HL-60/S4 treated with phorbol 12-myristate 13-acetate at 8.2 ng/mL for 4 days and 3 days (cell line): Measurements from ENCODE around the gene AFF1.
"Not testable (repeated sequence)": the region's sequence is repeated elsewhere in the genome, so short reads cannot be mapped to it uniquely, and the experiment has no call there.

ENCODE experiments used
- in situ Hi-C: fragments of 300-500 bp; cut with MboI; formaldehyde crosslinking; loops from 2 replicates; pipeline ENCODE4 v1.15.0; 2022; ENCODE audit warnings: low sequenced_read_pairs

The AFF1 gene

DNA sequence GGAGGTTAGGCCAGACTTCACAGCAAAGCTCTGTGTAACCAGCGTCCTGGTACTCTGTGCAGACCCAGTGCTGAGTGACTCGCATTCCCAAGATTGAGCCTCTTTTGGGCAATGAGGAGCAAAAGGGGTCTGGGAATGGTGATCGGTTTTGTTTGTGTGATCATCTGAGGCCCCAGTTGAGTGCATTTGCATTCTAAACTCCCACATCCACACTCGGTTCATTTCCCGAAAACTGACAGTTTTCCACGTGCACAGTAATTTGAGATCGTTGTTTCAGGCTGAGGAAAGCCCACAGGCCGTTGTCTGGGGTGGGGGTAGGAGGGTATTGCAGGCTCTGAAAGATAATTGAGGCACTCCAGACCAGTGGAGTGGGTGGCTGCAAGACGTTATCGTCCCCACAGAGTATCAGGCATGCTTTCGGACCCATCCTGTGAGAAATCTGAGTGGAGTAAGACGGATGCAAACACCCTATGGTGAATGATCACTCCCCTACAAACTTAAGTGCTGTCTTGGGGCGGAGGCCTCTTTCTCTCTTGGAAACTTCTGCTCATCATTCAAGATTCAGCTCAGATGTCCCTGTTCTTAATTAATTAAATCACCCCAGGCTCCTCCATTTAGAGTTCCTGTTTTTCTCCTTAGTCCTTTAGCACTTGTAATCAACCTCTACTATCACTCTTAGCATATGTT is 96.1 kb downstream of the AFF1 start:
- in situ Hi-C loops = no loop called here

DNA sequence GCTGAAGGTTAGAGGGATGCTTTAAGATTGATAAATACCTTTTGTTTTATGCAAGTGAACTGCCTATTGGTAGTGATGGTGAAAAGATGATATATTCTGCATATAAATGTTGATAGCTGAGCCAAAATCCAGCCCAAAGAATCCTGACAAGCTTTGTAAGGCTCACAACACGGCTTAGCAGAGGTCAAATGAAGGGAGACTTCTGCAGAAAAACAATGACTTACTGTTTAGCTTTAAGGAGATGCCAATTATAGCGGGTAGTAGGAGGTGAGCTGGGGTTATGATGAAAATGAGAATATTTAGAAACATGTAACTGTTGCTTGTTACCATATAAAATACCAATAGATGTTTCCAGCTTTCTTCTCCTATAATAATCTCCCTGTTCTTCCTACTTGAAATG is 97.1 kb downstream of the AFF1 start:
- in situ Hi-C loops = no loop called here

DNA sequence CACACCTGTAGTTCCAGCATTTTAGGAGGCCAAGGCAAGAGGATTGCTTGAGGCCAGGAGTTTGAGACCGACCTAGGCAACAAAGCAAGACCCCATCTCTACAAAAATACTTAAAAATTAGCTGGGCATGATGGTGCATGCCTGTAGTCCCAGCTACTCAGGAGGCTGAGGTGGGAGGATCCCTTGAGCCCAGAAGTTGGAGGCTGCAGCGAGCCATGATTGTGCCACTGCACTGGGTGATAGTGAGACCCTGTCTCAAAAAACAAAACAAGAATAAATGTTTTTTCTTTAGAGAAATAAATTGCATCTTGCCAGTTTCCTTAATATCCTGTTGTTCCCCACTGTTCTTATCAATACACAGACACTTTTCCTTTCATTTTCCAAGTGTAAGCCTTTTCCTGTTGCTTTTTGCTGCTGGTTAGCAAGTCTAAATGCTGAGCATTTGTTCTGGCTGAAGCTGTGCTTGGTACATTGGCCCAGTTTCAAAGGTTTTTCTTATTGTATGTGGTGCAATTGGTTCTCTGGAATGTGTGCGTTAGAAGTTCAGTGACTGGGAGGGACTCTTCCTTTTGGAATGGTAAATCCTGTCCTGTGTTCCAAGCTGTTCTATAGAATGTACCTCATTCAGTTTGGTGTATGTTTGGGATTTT is 98.2 kb downstream of the AFF1 start:
- in situ Hi-C loops = no loop called here

DNA sequence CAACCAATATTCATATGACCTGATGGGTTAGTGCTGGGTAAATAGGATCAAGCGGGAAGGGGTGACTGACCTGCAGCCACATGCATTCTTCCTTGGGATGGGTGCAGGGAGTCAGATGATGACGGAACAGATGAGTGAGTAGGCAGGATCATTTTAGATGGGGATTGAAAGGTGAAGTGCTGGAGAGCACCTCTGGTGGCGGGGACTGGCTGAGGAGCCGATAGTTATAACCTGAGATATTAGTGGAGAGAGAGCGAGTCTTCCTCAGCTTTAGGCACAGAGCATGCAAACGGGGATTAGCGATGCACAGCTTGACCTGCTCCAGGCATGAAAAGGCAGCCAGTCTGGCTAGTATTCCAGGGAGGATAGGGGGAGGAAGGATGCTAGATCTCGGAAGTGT is 99.1 kb downstream of the AFF1 start:
- in situ Hi-C loops = no loop called here

DNA sequence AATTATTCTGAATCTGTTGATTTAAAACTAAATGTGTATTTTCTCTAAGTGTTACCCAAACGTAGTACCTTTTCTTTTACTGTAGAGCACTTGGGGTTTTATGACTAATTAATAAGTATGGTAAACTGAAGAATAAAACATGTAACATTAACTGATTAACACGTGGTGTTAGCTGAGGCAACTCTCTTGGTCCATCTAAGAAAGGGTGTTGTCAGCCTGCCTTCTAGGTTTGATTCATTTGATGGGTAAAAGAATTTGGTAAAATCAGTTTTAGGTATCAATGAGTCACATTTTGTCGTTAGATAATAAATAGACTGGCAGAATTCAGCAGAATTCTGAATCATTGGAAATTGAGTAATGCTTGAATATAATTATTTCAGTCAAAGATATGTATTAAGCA is 99.7 kb downstream of the AFF1 start:
- in situ Hi-C loops = no loop called here

DNA sequence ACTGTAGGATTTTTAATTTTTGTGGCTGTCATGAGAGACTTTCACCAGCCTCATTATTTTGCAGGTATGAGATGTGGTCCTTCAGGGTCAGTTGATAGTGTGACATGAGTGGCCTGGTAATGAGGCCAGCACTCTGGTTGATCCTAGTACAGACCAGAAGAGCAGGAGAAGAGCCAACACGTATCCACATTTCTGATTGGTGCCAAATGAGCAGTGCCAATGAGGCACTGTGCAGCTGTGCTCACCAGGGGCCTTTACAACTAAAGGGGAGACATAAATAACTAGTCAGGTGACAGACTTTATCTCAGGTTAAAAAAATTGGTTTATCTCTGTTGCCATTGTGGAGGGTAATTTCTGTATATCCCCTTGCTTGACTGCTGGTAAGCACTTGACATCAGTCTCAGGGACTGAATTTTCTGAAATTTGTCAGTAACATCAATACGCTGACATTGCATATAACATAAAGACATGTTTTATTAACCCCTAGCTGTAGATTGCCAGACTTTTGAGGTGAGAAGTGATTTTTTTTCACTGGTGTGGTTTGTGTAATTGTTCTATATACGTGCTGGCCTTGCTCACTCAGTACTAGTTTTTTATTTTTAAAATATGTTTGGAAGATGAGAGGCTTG is 101.2 kb downstream of the AFF1 start:
- in situ Hi-C loops = no loop called here

DNA sequence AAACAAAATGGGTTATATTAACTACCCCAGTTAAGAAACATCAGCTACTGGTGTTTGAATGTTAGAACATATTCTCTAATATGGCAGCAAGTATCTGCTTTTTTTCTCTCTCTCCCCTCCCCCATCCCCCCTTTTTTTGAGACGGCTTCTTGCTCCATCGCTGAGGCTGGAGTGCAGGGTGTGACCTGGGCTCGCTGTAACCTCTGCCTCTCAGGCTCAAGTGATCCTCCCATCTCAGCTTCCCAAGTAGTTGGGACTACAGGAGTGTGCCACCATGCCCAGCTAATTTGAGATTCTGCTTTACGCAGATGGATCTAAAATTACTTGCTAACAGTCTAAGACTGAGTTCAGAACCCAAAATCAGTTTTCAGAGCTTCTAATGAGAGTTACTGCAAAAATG is 101.9 kb downstream of the AFF1 start:
- in situ Hi-C loops = no loop called here

DNA sequence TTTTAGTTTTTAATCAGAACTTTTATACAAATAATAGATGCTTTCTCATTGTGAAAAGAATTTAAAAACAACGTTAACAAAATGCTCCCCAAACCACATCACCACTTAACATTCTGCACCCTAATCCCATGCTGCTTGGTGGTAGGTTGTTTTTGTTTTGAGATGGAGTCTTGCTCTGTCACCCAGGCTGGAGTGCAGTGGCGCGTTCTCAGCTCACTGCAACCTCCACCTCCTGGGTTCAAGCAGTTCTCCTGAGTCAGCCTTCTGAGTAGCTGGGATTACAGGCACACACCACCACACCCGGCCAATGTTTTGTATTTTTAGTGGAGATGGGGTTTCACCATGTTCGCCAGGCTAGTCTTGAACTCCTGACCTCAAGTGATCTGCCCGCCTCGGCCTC is 102.4 kb downstream of the AFF1 start:
- in situ Hi-C loops = not testable (repeated sequence)

DNA sequence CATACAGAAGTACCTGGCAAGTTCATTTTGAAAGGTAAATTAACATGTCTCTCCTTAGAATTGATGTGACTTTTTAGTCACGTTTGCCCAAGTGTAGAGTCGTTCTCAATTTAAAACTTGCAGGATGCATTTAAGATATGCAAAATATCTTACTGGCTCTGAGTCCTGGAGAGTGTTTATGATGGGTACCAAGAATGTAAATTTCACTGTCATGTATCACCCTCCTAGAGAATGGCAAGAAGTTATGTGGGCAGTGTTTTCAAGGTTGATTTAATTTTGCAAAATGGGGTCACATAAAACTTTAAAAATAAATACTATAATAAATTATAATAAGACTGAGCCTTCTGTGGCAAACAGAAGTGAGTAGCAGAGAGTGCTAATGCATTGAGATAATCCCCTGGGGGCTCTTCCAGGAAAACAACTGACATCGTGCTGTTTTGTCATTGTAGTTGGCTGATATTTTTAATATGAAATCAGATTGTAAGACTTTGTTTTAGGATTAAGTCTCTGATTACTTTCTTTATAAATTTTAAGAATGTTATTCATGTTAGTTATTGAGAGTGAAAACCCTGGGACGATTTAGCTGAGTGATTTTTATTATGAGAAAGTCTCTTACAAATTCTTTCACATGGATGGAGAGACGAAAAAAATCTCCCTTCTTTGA is 103.0 kb downstream of the AFF1 start:
- in situ Hi-C loops = no loop called here

DNA sequence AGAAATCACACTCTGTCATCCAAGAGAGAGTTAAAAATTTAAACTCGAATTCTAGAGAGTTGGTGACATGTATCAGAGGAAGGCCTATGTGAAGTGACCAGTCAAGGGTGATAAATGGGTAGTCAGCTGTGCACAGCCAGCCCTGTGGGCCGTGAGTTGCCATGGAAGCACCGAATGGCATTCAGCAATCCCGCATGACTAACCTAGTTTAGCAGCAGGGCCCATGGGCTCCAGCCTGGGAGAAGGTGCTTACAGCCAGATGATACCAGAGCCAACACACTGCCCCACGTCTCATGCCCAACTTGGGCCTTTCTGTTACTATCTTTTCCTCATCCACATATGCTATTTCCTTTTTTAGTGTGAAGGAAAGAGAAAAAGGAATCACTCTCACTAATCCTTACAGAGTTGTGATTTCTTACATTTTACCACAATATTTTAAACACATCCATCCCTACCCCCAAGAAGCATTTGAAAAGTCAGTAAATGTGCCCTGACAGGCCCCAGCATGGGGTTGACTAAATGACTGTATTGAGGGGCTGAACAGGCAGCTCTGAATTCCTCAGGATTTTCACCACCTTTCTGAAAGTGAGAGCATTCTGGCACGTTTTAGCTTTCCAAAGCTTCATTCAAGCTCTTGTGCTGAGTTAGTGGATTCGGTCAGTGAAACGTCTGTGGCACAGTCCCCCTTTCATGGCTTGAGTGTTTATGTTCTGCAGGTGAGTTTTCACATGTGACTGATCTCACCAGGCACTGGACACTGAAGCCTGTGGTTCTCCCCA is 104.2 kb downstream of the AFF1 start:
- in situ Hi-C loops = no loop called here

DNA sequence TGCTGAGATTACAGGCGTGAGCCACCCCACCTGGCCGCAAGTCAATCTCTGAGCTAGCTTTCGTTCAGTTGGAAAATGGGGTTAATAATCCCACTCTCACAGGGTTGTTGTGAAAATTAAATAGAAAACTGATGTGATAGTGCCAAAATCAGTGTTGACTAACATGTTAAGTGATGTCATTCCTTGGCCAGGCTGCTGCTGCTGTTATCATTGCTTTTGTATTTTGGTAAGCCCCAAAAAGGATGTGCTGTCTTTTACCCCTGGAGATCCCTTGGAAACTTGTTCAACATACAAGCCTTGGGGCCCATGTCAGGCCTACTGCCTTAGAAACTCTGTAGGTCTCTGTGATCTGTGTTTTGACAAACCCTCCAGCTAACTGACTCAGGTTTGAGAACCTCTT is 106.3 kb downstream of the AFF1 start:
- in situ Hi-C loops = no loop called here

DNA sequence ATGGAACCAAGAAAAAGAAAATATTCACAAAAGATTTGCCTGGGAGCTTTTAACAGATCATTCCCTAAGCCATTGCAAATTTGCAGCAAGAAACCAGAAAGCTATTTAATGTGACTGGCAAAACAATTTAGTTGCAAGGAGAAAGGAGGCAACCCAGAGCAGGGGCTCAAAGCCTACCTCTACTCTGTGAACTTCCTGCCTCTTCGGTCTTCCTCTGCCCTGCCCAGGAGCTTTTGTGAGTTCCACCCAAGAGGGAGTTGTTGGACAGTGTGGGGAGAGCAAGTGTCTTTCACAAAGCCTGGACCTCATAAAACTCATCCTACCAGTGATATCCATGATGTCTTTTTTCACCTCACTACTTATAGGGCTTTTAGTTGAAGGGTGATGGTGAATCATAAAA is 107.4 kb downstream of the AFF1 start:
- in situ Hi-C loops = no loop called here

DNA sequence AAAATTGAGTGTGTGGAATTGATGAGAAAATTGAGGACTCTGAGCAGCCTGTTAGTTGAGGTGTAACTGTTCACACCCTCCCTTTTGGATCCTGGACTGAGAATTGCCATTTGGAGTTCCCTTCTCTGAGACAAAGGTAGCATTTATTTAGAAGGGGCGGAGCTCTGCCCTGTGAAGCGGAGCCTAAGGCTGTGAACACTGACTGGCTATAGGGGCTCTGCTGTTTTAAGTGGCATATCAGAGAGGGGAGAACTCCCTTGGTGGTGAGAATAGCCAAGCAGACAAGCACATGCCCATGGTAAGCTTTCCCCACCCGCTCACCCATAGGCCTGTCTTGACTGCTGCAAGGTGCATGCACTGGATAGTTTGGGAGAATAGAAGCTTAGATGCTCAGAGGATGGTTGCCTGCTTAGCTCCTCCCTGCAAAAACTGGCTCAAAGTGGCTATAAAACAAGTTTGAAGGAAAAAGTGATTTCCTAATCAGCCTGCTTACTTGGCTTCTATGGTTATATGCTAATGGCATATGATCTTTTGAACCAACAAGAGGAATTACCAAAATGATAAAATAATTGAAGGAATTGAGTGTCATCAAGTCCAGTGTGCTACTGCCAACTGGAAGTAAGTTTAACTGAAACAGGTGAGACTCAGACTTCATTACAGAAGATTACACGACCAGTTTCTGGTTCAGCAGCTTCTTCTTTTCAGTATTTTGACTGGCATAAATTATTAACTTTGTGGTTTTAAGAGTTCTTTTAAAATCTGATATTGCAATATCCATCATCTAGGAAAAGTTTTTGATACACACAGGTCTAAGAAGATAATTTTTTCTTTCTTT is 108.4 kb downstream of the AFF1 start:
- in situ Hi-C loops = no loop called here

DNA sequence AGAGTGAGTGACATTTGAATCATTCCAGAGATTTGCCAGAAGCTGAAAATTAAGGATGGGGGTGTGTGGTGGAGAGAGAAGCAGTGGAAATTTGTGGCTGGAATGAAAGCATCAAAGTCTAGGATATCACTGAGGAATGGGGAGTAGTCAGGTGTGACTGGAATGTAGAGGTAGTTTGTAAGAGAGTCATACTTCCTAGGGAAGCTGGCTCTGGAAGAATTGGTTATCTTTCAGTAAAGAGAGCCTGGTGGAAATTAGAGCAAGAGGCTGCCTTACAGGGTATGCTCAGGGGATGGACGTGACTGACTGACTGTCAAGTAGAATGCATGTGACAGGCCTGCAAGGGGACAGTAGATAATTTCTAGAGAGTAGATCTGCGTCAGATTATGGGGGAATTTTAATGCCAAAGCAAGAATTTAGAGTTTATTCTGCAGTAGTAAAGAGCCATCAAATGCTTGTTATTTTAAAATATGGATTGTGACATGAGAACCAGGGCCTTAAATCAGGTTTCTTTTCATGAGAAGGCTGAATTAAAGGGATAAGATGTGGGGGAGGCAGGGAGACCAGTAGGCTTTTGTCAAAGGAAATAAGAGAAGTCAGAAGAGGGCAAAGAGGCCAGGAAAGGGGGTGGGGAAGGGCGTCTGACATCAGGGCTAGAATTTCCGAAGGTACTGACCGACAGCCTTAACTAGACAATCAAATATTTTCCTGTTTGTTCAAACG is 109.9 kb downstream of the AFF1 start:
- in situ Hi-C loops = no loop called here

DNA sequence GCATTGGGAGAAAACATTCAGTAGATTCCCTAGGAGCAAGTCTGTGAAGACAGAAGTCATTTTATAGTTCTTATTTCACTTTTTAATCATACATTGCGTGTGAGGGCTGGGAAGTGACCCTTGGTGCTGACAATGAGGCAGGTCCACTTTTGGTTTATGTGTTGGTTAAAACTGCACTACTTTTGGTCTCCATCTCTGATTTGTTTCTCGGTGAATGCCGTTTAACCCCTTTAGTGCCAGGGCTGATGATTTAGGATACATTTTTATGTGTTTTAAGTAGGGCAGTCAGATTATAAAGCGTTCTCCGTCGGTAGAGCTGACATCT is 110.4 kb downstream of the AFF1 start:
- in situ Hi-C loops = no loop called here

DNA sequence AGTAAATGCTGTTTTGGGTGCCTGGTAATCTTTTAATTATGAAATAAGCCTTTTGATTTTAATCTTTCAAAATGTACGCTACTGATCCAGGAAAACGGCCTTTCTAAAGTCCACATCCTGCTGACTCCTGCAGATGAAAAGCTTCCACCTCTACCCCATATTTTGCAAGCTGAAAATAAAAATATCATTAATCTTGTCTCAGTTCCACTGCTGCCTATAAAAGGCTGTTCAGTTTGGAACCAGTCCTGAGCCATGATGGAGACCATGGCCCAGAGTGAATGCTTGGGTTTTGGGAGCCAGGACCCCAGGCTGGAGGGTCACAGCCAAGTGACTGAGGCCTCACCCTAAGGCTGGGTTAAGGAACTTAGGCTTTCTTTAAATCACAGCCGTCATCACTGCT is 110.8 kb downstream of the AFF1 start:
- in situ Hi-C loops = no loop called here

DNA sequence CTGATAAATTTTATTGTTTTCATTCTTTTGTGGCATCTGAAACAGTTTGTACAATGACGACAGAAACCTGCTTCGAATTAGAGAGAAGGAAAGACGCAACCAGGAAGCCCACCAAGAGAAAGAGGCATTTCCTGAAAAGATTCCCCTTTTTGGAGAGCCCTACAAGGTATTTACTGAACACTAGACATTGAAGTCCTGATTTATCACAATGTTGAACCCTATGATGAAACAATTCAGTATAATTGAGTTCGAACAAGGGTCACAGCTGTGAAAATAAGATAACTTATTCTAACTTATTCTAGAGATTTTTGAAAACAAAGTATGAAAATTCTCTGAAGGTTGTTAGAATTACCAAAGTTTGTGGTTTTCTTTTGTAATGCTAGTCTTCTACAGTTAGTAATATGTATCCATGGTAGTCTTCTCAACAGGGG is 111.3 kb downstream of the AFF1 start:
- in situ Hi-C loops = no loop called here

DNA sequence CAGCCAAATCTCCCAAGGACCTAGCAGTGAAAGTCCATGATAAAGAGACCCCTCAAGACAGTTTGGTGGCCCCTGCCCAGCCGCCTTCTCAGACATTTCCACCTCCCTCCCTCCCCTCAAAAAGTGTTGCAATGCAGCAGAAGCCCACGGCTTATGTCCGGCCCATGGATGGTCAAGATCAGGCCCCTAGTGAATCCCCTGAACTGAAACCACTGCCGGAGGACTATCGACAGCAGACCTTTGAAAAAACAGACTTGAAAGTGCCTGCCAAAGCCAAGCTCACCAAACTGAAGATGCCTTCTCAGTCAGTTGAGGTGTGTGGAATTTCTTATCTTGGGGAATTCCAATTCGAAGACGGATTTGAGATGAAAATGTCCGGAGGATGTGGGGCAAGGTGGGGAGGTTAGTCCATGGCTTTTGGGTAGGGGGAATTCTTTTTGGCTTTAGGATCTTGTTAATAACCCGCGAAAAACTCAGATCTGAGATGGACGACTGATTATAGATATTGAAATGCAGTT is 112.5 kb downstream of the AFF1 start:
- in situ Hi-C loops = no loop called here

DNA sequence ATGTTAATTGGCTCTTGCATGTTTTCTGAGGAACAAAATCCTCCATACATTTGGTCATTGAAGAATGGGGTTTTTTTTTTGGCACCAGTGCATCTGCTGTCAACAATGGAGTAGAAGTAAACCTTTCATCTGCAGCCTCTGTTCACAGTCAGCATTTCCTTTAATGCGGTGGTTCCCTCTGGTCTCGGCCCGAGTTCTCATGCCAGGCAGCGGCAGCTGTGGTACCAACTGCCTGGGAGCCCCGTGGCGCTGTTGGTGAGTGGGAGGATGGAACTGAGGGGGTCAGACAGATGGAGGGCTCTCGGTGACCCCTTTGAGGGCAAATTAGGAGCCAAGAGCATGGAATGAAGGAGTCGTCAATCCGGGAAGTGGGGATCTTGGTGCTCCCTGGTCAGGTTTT is 114.7 kb downstream of the AFF1 start:
- in situ Hi-C loops = no loop called here

DNA sequence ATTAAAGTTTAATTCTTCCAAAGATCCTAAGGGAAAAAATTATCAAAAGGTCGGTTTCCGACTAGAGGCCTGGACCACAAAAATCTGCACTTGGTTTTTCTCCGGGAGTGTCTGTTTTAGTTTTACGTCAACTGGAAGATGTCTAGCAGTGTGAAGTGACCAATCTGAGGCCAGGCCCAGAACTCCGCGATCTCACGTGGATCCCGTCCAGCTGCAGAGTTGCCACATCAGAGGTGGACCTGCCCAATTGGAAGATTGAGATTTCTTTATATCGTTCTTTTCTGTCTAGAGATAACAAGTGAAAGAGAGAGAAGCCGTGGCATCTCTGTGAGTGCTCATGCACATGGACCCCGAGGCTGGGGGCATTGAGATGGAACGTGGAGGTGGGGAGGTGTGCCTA is 115.8 kb downstream of the AFF1 start:
- in situ Hi-C loops = no loop called here
